ENCODE measurements around the gene CLDN22. TPM values are rescaled to one million over a fixed set of nuclear protein-coding genes. Genes with fewer than 3 reads are reported as not detected.
A peak's percentile ranks its signal among the peaks of the same experiment; 100 is the strongest.

CLDN22 gene
- total and polyA plus RNA-seq, 9 of the 15 experiments (the other 6 are each of a cell fraction or from before 2014, with no cell fraction given), result 0.21 TPM; not detected in 8

GRCh38 chr4:183284258-183284785, 35.8 kb downstream of the CLDN22 start:
- FAIRE-seq (peak; percentile 52), ATAC-seq (no peak), DNase-seq (ENCODE audit: extremely low read depth in 1 of 4, low spot score in 3 of 4) (no peak)
- 81% methylated on average over 12 of the region's 12 CpGs for WGBS (ENCODE audit: insufficient coverage, low coverage, missing lambda C conversion rate)
- no peaks in the 10 kb centered on the region for H4K20me1 ChIP-seq (replicated peaks; ENCODE audit: control insufficient read depth, insufficient read depth, low read length)
- H3K4me1 ChIP-seq (replicated peaks in 1 of 2; ENCODE audit: control insufficient read depth in 2 of 2, insufficient read depth in 2 of 2, low read length in 2 of 2), result no peaks in the 10 kb centered on the region
- H3K9ac ChIP-seq (ENCODE audit: insufficient read depth in 1 of 2, low read depth in 2 of 2, low read length in 2 of 2), result no peak overlapping the region
- ChIA-PET POLR2A (no interaction called here), CTCF (ENCODE audit: low intra/inter-chr PET ratio) (no interaction called here)
- no peak overlapping the region for H3K27ac ChIP-seq (ENCODE audit: extremely low read depth, low read depth, low read length)
- H3K27me3 ChIP-seq (ENCODE audit: control insufficient read depth in 2 of 2, insufficient read depth in 2 of 2, low read length in 2 of 2), result no peaks in the 10 kb centered on the region
- H3K36me3 ChIP-seq (ENCODE audit: control insufficient read depth, insufficient read depth, low read length), result peaks cover 53% of the 10 kb centered on the region
- H2AFZ ChIP-seq (ENCODE audit: low read depth, low read length), result no peak overlapping the region
- no TSS peak for BruUV-seq (replicated peaks)
- in situ Hi-C loops (cut with MboI) (no loop called here), intact Hi-C loops (cut with micrococcal nuclease) (no loop called here)
- no peak for TF ChIP-seq ZBTB9 (CRISPR knock-in tag; IDR thresholded peaks at IDR 0.05)
- H3K79me2 ChIP-seq (ENCODE audit: control insufficient read depth, insufficient read depth, low read length), result no peaks in the 10 kb centered on the region
- no peaks in the 10 kb centered on the region for H3K9me1 ChIP-seq (ENCODE audit: control insufficient read depth, insufficient read depth, low read length)
- H3K4me2 ChIP-seq (ENCODE audit: insufficient read depth, low read length), result no peak overlapping the region
- no peak overlapping the region for H3K4me3 ChIP-seq
- H3K9me3 ChIP-seq (replicated peaks; ENCODE audit: control insufficient read depth, insufficient read depth, low read depth, low read length), result no peaks in the 10 kb centered on the region

- 0% methylated on average over 1 of the region's 1 CpG for WGBS (ENCODE audit: insufficient coverage, low coverage, missing lambda C conversion rate)
- in situ Hi-C loops (cut with MboI), result loop anchor here (10.0 kb wide), 1 partner anchor 129 kb away; no protein-coding TSS in a partner anchor
- intact Hi-C loops (cut with micrococcal nuclease), result no loop called here
- Histone ChIP-seq H3K9me3 (replicated peaks; ENCODE audit: control insufficient read depth, insufficient read depth, low read depth, low read length) (peaks cover 7% of the 10 kb centered on the region; the same call in 1 of the 2 replicates), H3K79me2 (ENCODE audit: control insufficient read depth, insufficient read depth, low read length) (no peaks in the 10 kb centered on the region), H3K9me1 (ENCODE audit: control insufficient read depth, insufficient read depth, low read length) (no peaks in the 10 kb centered on the region), H3K9ac (ENCODE audit: insufficient read depth in 1 of 2, low read depth in 2 of 2, low read length in 2 of 2) (no peak overlapping the region), H3K4me1 (replicated peaks in 1 of 2; ENCODE audit: control insufficient read depth in 2 of 2, insufficient read depth in 2 of 2, low read length in 2 of 2) (no peaks in the 10 kb centered on the region), H3K4me2 (ENCODE audit: insufficient read depth, low read length) (no peak overlapping the region), H3K36me3 (ENCODE audit: control insufficient read depth, insufficient read depth, low read length) (peaks cover 27% of the 10 kb centered on the region; the same call in 2 of the 3 replicates), H4K20me1 (replicated peaks; ENCODE audit: control insufficient read depth, insufficient read depth, low read length) (no peaks in the 10 kb centered on the region), H2AFZ (ENCODE audit: low read depth, low read length) (no peak overlapping the region), H3K27ac (ENCODE audit: extremely low read depth, low read depth, low read length) (no peak overlapping the region), H3K4me3 (no peak overlapping the region), H3K27me3 (ENCODE audit: control insufficient read depth in 2 of 2, insufficient read depth in 2 of 2, low read length in 2 of 2) (no peaks in the 10 kb centered on the region)
- ChIA-PET CTCF (ENCODE audit: low intra/inter-chr PET ratio) (no interaction called here), POLR2A (no interaction called here)
- no TSS peak for BruUV-seq (replicated peaks)
- DNase-seq (ENCODE audit: extremely low read depth in 1 of 4, low spot score in 3 of 4) (no peak), FAIRE-seq (no peak), ATAC-seq (no peak)
- no peak for TF ChIP-seq NR1H2 (CRISPR knock-in tag; IDR thresholded peaks at IDR 0.05)
- no peak for TF ChIP-seq CTCFL (IDR thresholded peaks at IDR 0.05; ENCODE audit: borderline replicate concordance, insufficient read depth, low read depth, low read length, poor library complexity, severe bottlenecking)
- TF ChIP-seq HNRNPH1 (optimal IDR thresholded peaks at IDR 0.05; ENCODE audit: low read depth, low read length), result no peak
- TF ChIP-seq L3MBTL2 (IDR thresholded peaks at IDR 0.05), result no peak
- no peak for TF ChIP-seq TSC22D4 (tag; IDR thresholded peaks at IDR 0.05)
- no peak for TF ChIP-seq HDAC2 (IDR thresholded peaks at IDR 0.05)
- TF ChIP-seq TAL1 (IDR thresholded peaks at IDR 0.05), result no peak
- TF ChIP-seq SMARCE1 (IDR thresholded peaks at IDR 0.05), result no peak
- TF ChIP-seq ZNF507 (tag; conservative IDR thresholded peaks at IDR 0.05), result peak; percentile 95
- TF ChIP-seq HMGN3 (IDR thresholded peaks at IDR 0.05; ENCODE audit: borderline replicate concordance, extremely low read depth, insufficient read length, low read depth, low read length), result no peak
- TF ChIP-seq ZFX (CRISPR knock-in tag; IDR thresholded peaks at IDR 0.05), result no peak
- no peak for TF ChIP-seq WHSC1 (IDR thresholded peaks at IDR 0.05; ENCODE audit: low read length)
- TF ChIP-seq RBM25 (IDR thresholded peaks at IDR 0.05; ENCODE audit: low read depth, low read length, severe bottlenecking), result peak; percentile 19
Measured at GRCh38 chr4:183276106-183276505, 44.0 kb downstream of the CLDN22 start.

Data from K562 (cell line).